DMS153 treated with DMSO at 0.1 percent for 48 hours (cell line): ENCODE measurements around the gene IDUA.

Experiments used
- DNase-seq: peaks from one replicate; lab custom pipeline; 2025; ENCODE audit not compliant: unreplicated experiment; lab: John Stamatoyannopoulos, UW

The IDUA gene

GRCh38 chr4:1013225-1014073 is 26.6 kb downstream of the IDUA start:
- DNase-seq, result no peak

GRCh38 chr4:1014291-1015167 is 27.7 kb downstream of the IDUA start:
- DNase-seq, result no peak

GRCh38 chr4:1015179-1015578 is 28.3 kb downstream of the IDUA start:
- DNase-seq, result no peak

GRCh38 chr4:1015746-1016145 is 28.9 kb downstream of the IDUA start:
- DNase-seq, result no peak

GRCh38 chr4:1017211-1017610 is 30.4 kb downstream of the IDUA start:
- no peak for DNase-seq

- no peak for DNase-seq
These were observed 30.9 kb downstream of the IDUA start for GRCh38 chr4:1017706-1018105.

- no peak for DNase-seq
These were observed 31.5 kb downstream of the IDUA start for GRCh38 chr4:1018147-1019020.

- DNase-seq, result no peak
These were observed 32.5 kb downstream of the IDUA start for GRCh38 chr4:1019320-1019719.

GRCh38 chr4:1019729-1020470 is 33.1 kb downstream of the IDUA start:
- no peak for DNase-seq

- DNase-seq, result no peak
These were observed 34.7 kb downstream of the IDUA start for GRCh38 chr4:1021386-1022050.

- DNase-seq, result no peak
These were observed 35.4 kb downstream of the IDUA start for GRCh38 chr4:1022051-1022738.

GRCh38 chr4:1022739-1023066 is 35.9 kb downstream of the IDUA start:
- no peak for DNase-seq

GRCh38 chr4:1023075-1023640 is 36.3 kb downstream of the IDUA start:
- no peak for DNase-seq

GRCh38 chr4:1023895-1024740 is 37.3 kb downstream of the IDUA start:
- DNase-seq, result no peak

- DNase-seq, result no peak
These were observed 38.2 kb downstream of the IDUA start for GRCh38 chr4:1024882-1025545.

GRCh38 chr4:1026115-1026514 is 39.3 kb downstream of the IDUA start:
- DNase-seq, result no peak

- DNase-seq, result no peak
These were observed 40.5 kb downstream of the IDUA start for GRCh38 chr4:1027219-1027914.
